HCT116 (cell line): ENCODE data around the gene ATXN7L1. TPM values are rescaled to one million over a fixed set of nuclear protein-coding genes. Genes with fewer than 3 reads are reported as not detected.

Experiments
- ATAC-seq: fragments of 200-7000 bp; cut with Tn5 transposase; 2 replicates; pipeline ENCODE4 v1.9.1; 2020; ENCODE audit warnings: mild to moderate bottlenecking, moderate library complexity
- BruUV-seq: library from RNA; stranded (reverse); fragments of 400-500 nt; replicated peaks from 2 replicates; lab custom pipeline; 2021; lab: Mats Ljungman, UMichigan
- CTCF ChIA-PET: fragments of 300-600 bp; sonication (Branson Sonifier 250); formaldehyde crosslinking; loops from one replicate; lab custom pipeline; 2021; ENCODE audit warnings: antibody characterized with exemption; lab: Charles Lee
- POLR2A ChIA-PET: fragments of 300-600, 350-600 bp; sonication (Branson Sonifier 250); formaldehyde crosslinking; loops from one replicate; lab custom pipeline; 2021; ENCODE audit warnings: antibody characterized with exemption; lab: Charles Lee
- RAD21 ChIA-PET, 2 experiments: fragments of 300-600 bp; sonication (Branson Sonifier 250); formaldehyde crosslinking; loops; one replicate each; lab custom pipeline; 2023; ENCODE audit warnings: low total read pairs in 2 of 2; ENCODE audit not compliant: uncharacterized antibody in 2 of 2, unreplicated experiment in 2 of 2, low non-redundant PET in 1 of 2; lab: Charles Lee
- DNase-seq: peaks from one replicate; pipeline ENCODE4 v3.0.0-alpha.2; 2010; ENCODE audit warnings: low read depth, low spot score
- H2AFZ ChIP-seq: fragments of 200-600 bp; shearing (Covaris generic), sonication (generic); 2 replicates; pipeline ENCODE4 v1.6.1; 2017; ENCODE audit warnings: low read depth, mixed run types, mixed read lengths, antibody characterized with exemption, low read length; ENCODE audit not compliant: poor library complexity, severe bottlenecking
- H3K27ac ChIP-seq: 2 replicates; pipeline ENCODE4 v1.5.1; 2012; ENCODE audit warnings: low read depth, low read length
- H3K27me3 ChIP-seq: fragments of 200-600 bp; sonication (generic); 2 replicates; pipeline ENCODE4 v1.6.1; 2016; ENCODE audit warnings: mixed run types, low read length, mixed read lengths; ENCODE audit not compliant: insufficient read depth
- H3K36me3 ChIP-seq, 2 experiments: fragments of 200-500 bp in 1 of 2; fragments of 200-600 bp in 1 of 2; sonication (Bioruptor generic) in 1 of 2; sonication (generic) in 1 of 2; 2 replicates each; pipeline versions ENCODE4 v1.5.1 to v1.6.1; 2014 to 2016; ENCODE audit warnings: low read length in 2 of 2, inconsistent platforms in 1 of 2, mixed read lengths in 1 of 2, mixed run types in 1 of 2; ENCODE audit not compliant: insufficient read depth in 2 of 2, control insufficient read depth in 1 of 2
- H3K4me1 ChIP-seq, 2 experiments: fragments of 200-600 bp in 1 of 2; sonication (generic) in 1 of 2; 2 replicates each; pipeline versions ENCODE4 v1.5.1 to v1.6.1; 2012 to 2017; ENCODE audit warnings: low read length in 2 of 2, inconsistent platforms in 1 of 2, mild to moderate bottlenecking in 1 of 2, mixed read lengths in 1 of 2, mixed run types in 1 of 2, moderate library complexity in 1 of 2; ENCODE audit not compliant: insufficient read depth in 2 of 2, control insufficient read depth in 1 of 2
- H3K4me2 ChIP-seq: fragments of 200-600 bp; sonication (generic); 2 replicates; pipeline ENCODE4 v1.6.1; 2017; ENCODE audit warnings: mixed run types, low read length, mixed read lengths
- H3K4me3 ChIP-seq, 2 experiments: fragments of 200-600 bp in 1 of 2; sonication (generic) in 1 of 2; replicated peaks in 1 of 2; 2 replicates each; pipeline ENCODE4 v1.5.1; 2011 to 2016; ENCODE audit warnings: low read length in 2 of 2, control low read depth in 1 of 2, low read depth in 1 of 2, mild to moderate bottlenecking in 1 of 2, mixed read lengths in 1 of 2, mixed run types in 1 of 2
- H3K79me2 ChIP-seq: fragments of 200-600 bp; sonication (generic); 2 replicates; pipeline ENCODE4 v1.6.1; 2017; ENCODE audit warnings: mild to moderate bottlenecking, mixed run types, low read length, moderate library complexity, mixed read lengths; ENCODE audit not compliant: insufficient read depth
- H3K9ac ChIP-seq: fragments of 200-600 bp; sonication (generic); 2 replicates; pipeline ENCODE4 v1.6.1; 2016; ENCODE audit warnings: low read length, mixed read lengths
- H3K9me2 ChIP-seq: fragments of 200-600 bp; sonication (generic), shearing (Covaris generic); 2 replicates; pipeline ENCODE4 v1.6.1; 2017; ENCODE audit warnings: mixed run types, mild to moderate bottlenecking, moderate library complexity; ENCODE audit not compliant: insufficient read depth
- H3K9me3 ChIP-seq, 2 experiments: fragments of 200-500 bp in 1 of 2; fragments of 200-600 bp in 1 of 2; sonication (Bioruptor generic) in 1 of 2; sonication (generic) in 1 of 2; 2 replicates each; pipeline ENCODE4 v1.6.1; 2014 to 2017; ENCODE audit warnings: low read length in 2 of 2, mixed read lengths in 2 of 2, inconsistent platforms in 1 of 2, low read depth in 1 of 2, mild to moderate bottlenecking in 1 of 2, mixed run types in 1 of 2, moderate library complexity in 1 of 2; ENCODE audit not compliant: control insufficient read depth in 1 of 2, insufficient read depth in 1 of 2
- H4K20me1 ChIP-seq: fragments of 200-600 bp; sonication (generic), shearing (Covaris generic); 2 replicates; pipeline ENCODE4 v1.6.1; 2017; ENCODE audit warnings: mixed run types, mild to moderate bottlenecking, moderate library complexity; ENCODE audit not compliant: insufficient read depth
- ATF3 ChIP-seq: IDR thresholded peaks from 2 replicates; pipeline ENCODE4 v1.6.1; 2012
- CBX3 ChIP-seq: IDR thresholded peaks from 2 replicates; pipeline ENCODE4 v1.6.1; 2012; ENCODE audit warnings: low read depth
- CEBPB ChIP-seq: IDR thresholded peaks from 2 replicates; pipeline ENCODE4 v1.6.1; 2012; ENCODE audit warnings: low read depth
- EGR1 ChIP-seq: IDR thresholded peaks from 2 replicates; pipeline ENCODE4 v1.6.1; 2012; ENCODE audit warnings: low read depth
- ELF1 ChIP-seq: IDR thresholded peaks from 2 replicates; pipeline ENCODE4 v1.6.1; 2012; ENCODE audit warnings: low read depth, borderline replicate concordance
- EZH2 ChIP-seq: fragments of 200-600 bp; sonication (generic); IDR thresholded peaks from 2 replicates; pipeline ENCODE4 v1.6.1; 2017; ENCODE audit warnings: antibody characterized with exemption, mixed run types
- EZH2phosphoT487 ChIP-seq: fragments of 200-600 bp; IDR thresholded peaks from 2 replicates; pipeline ENCODE4 v1.6.1; 2018; ENCODE audit warnings: antibody characterized with exemption, borderline replicate concordance
- FOSL1 ChIP-seq: IDR thresholded peaks from 2 replicates; pipeline ENCODE4 v1.6.1; 2012; ENCODE audit warnings: low read depth
- JUND ChIP-seq: IDR thresholded peaks from 2 replicates; pipeline ENCODE4 v1.6.1; 2012
- POLR2A ChIP-seq: IDR thresholded peaks from 2 replicates; pipeline ENCODE4 v1.7.0; 2011; ENCODE audit warnings: borderline replicate concordance; ENCODE audit not compliant: insufficient read depth, insufficient read length; ENCODE audit errors: extremely low read depth
- POLR2AphosphoS5 ChIP-seq: IDR thresholded peaks from 2 replicates; pipeline ENCODE4 v1.6.1; 2011; ENCODE audit warnings: mild to moderate bottlenecking, low read depth, low read length, moderate library complexity
- RAD21 ChIP-seq: IDR thresholded peaks from 2 replicates; pipeline ENCODE4 v1.6.1; 2012; ENCODE audit warnings: low read depth, mild to moderate bottlenecking
- REST ChIP-seq: IDR thresholded peaks from 2 replicates; pipeline ENCODE4 v1.6.1; 2012; ENCODE audit warnings: low read depth
- SIN3A ChIP-seq: IDR thresholded peaks from 2 replicates; pipeline ENCODE4 v1.6.1; 2012; ENCODE audit warnings: low read depth
- SP1 ChIP-seq: IDR thresholded peaks from 2 replicates; pipeline ENCODE4 v1.6.1; 2012; ENCODE audit warnings: low read depth
- SRF ChIP-seq: IDR thresholded peaks from 2 replicates; pipeline ENCODE4 v1.6.1; 2012; ENCODE audit warnings: low read depth
- TCF7L2 ChIP-seq: IDR thresholded peaks from 2 replicates; pipeline ENCODE4 v1.7.0; 2011; ENCODE audit warnings: borderline replicate concordance, inconsistent platforms; ENCODE audit not compliant: insufficient read depth, insufficient read length; ENCODE audit errors: extremely low read depth
- ZBTB33 ChIP-seq: IDR thresholded peaks from 2 replicates; pipeline ENCODE4 v1.6.1; 2011; ENCODE audit warnings: mild to moderate bottlenecking, low read length, moderate library complexity; ENCODE audit not compliant: insufficient replicate concordance; ENCODE audit errors: extremely low read depth
- ZNF274 ChIP-seq: fragments of 200-500 bp; sonication (Bioruptor generic); IDR thresholded peaks from 2 replicates; pipeline ENCODE4 v1.6.1; 2014; ENCODE audit warnings: mild to moderate bottlenecking, low read depth, low read length, inconsistent platforms
- intact Hi-C: fragments of 100-400 bp; cut with micrococcal nuclease; formaldehyde crosslinking; loops from 2 replicates; pipeline ENCODE4 v1.10.0; 2022
- total RNA-seq: library from RNA; stranded (reverse); gene quantifications from one replicate; pipeline ENCODE4 v1.2.1, GENCODE V29; 2021; ENCODE audit not compliant: unreplicated experiment
- TF ChIP-seq, protein P1 (sequence below): IDR thresholded peaks from 2 replicates; pipeline ENCODE4 v1.6.1; 2012

ATXN7L1 gene
- total RNA-seq, 1 experiment from 2014 or later: 11.5 TPM

GRCh38 chr7:105623378-105623777 is 253.0 kb downstream of the ATXN7L1 start:
- Histone ChIP-seq H3K9ac (no peak overlapping the region), H3K79me2 (no peaks in the 10 kb centered on the region), H4K20me1 (no peaks in the 10 kb centered on the region), H3K4me1 (no peaks in the 10 kb centered on the region), H3K36me3 (no peaks in the 10 kb centered on the region; a peak in 1 of 4 replicates), H3K27me3 (no peaks in the 10 kb centered on the region), H2AFZ (no peak overlapping the region), H3K9me3 (peaks cover 0 to 9% of the 10 kb centered on the region in 2 experiments; a peak in 1 of 4 replicates), H3K9me2 (no peaks in the 10 kb centered on the region), H3K4me3 (no peak overlapping the region)
- DNase-seq (no peak), ATAC-seq (no peak)
- intact Hi-C loops: no loop called here
- no TSS peak for BruUV-seq
- ChIA-PET CTCF (no interaction called here), POLR2A (no interaction called here)
- no peak for TF ChIP-seq FOSL1
- TF ChIP-seq CEBPB: no peak
- no peak for TF ChIP-seq ZBTB33
- TF ChIP-seq SIN3A: no peak
- no peak for TF ChIP-seq EGR1
- TF ChIP-seq SP1: no peak
- no peak for TF ChIP-seq RAD21
- no peak for TF ChIP-seq CBX3
- TF ChIP-seq TCF7L2: no peak
- no peak for TF ChIP-seq EZH2phosphoT487
- no peak for TF ChIP-seq REST
- no peak for TF ChIP-seq SRF
- TF ChIP-seq POLR2A: no peak
- no peak for TF ChIP-seq POLR2AphosphoS5
- TF ChIP-seq JUND: no peak
- TF ChIP-seq ZNF274: no peak
- TF ChIP-seq EZH2: no peak
- TF ChIP-seq ELF1: no peak
- no peak for TF ChIP-seq ATF3
- TF ChIP-seq, protein P1, sequence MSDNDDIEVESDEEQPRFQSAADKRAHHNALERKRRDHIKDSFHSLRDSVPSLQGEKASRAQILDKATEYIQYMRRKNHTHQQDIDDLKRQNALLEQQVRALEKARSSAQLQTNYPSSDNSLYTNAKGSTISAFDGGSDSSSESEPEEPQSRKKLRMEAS: no peak
- TF ChIP-seq, all 23 proteins: peak for 0
- no peak overlapping the region for H3K4me2 ChIP-seq
- no peak overlapping the region for H3K27ac ChIP-seq
- RAD21 ChIA-PET: no interaction called here
